GM21786 (cell line): ENCODE data around the gene ZNF430.
A peak's percentile ranks its signal among the peaks of the same experiment; 100 is the strongest.
"Not testable (repeated sequence)": the region's sequence is repeated elsewhere in the genome, so short reads cannot be mapped to it uniquely, and the experiment has no call there.

Source experiments
- ATAC-seq: cut with Tn5 transposase; IDR thresholded peaks from one replicate; pipeline ENCODE4 v1.9.1; 2021; ENCODE audit not compliant: unreplicated experiment

The ZNF430 gene

GRCh38 chr19:21020298-21021227 lies at the start of gene ZNF430:
Gene ZNF430 (plus strand): TSS chr19:21020657. CDS start chr19:21020801, 144 bp downstream.
- peak; percentile 94 for ATAC-seq

- not testable (repeated sequence) for ATAC-seq
These were observed 27.7 kb upstream of the ZNF430 start for GRCh38 chr19:20992788-20993187.

- peak; percentile 100 for ATAC-seq
These were observed 20.6 kb upstream of the ZNF430 start for GRCh38 chr19:20999731-21000352.

- ATAC-seq, result not testable (repeated sequence)
These were observed 781 bp downstream of the ZNF430 start for GRCh38 chr19:21021238-21021637.

GRCh38 chr19:21022996-21023395 lies 2.5 kb downstream of the ZNF430 start:
- ATAC-seq, result no peak

GRCh38 chr19:21023901-21024300 lies 3.4 kb downstream of the ZNF430 start:
- ATAC-seq, result no peak

- ATAC-seq, result no peak
These were observed 8.5 kb downstream of the ZNF430 start for GRCh38 chr19:21028969-21029268.

GRCh38 chr19:21045028-21045427 lies 24.6 kb downstream of the ZNF430 start:
- ATAC-seq, result no peak

- ATAC-seq, result no peak
These were observed 26.0 kb downstream of the ZNF430 start for GRCh38 chr19:21046489-21046888.

GRCh38 chr19:21047716-21048115 lies 27.3 kb downstream of the ZNF430 start:
- no peak for ATAC-seq

- no peak for ATAC-seq
These were observed 32.4 kb downstream of the ZNF430 start for GRCh38 chr19:21052902-21053301.

- no peak for ATAC-seq
These were observed 44.9 kb downstream of the ZNF430 start for GRCh38 chr19:21065336-21065735.

- ATAC-seq, result peak; percentile 97
These were observed 61.8 kb downstream of the ZNF430 start, which contains the start of gene ZNF714 for GRCh38 chr19:21082011-21082975. Gene ZNF714 (plus strand): TSS chr19:21082203. CDS start chr19:21098269, 16,066 bp downstream.

GRCh38 chr19:21084343-21084742 lies 63.9 kb downstream of the ZNF430 start:
- ATAC-seq, result no peak

GRCh38 chr19:21087871-21088270 lies 67.4 kb downstream of the ZNF430 start:
- no peak for ATAC-seq

- no peak for ATAC-seq
These were observed 71.7 kb downstream of the ZNF430 start for GRCh38 chr19:21092109-21092508.

- ATAC-seq, result no peak
These were observed 74.0 kb downstream of the ZNF430 start for GRCh38 chr19:21094347-21095025.

GRCh38 chr19:21098291-21098690 lies 77.8 kb downstream of the ZNF430 start:
- no peak for ATAC-seq

- no peak for ATAC-seq
These were observed 81.2 kb downstream of the ZNF430 start for GRCh38 chr19:21101521-21102242.

- no peak for ATAC-seq
These were observed 88.7 kb downstream of the ZNF430 start for GRCh38 chr19:21109116-21109515.
